ENCODE results near the gene SPPL2B.
"Not testable (repeated sequence)": the region's sequence is repeated elsewhere in the genome, so short reads cannot be mapped to it uniquely, and the experiment has no call there.

The SPPL2B gene

GRCh38 chr19:2328401-2329148, at the start of gene SPPL2B, which contains the start of gene LSM7:
Gene SPPL2B, plus strand, starts transcription at chr19:2328684. Its CDS starts 26 bp downstream, at chr19:2328710.
Gene LSM7, minus strand, starts transcription at chr19:2328586. Its CDS starts 20 bp downstream, at chr19:2328566.
- peak; percentile 93 for DNase-seq (ENCODE audit: low spot score)

- no peak for DNase-seq (ENCODE audit: low spot score)
These were observed 47.7 kb upstream of the SPPL2B start for GRCh38 chr19:2280633-2281264.

- DNase-seq (ENCODE audit: low spot score) = not testable (repeated sequence)
These were observed 47.0 kb upstream of the SPPL2B start for GRCh38 chr19:2281265-2282061.

GRCh38 chr19:2282062-2282861, 46.2 kb upstream of the SPPL2B start, which contains the start of gene PEAK3:
Gene PEAK3, minus strand, starts transcription at chr19:2282175. Its CDS starts 1,244 bp downstream, at chr19:2280931.
- no peak for DNase-seq (ENCODE audit: low spot score)

- DNase-seq (ENCODE audit: low spot score) = no peak
These were observed 45.6 kb upstream of the SPPL2B start for GRCh38 chr19:2282862-2283237.

- DNase-seq (ENCODE audit: low spot score) = no peak
These were observed 44.5 kb upstream of the SPPL2B start for GRCh38 chr19:2283835-2284507.

GRCh38 chr19:2286402-2287140, 41.9 kb upstream of the SPPL2B start:
- DNase-seq (ENCODE audit: low spot score) = no peak

GRCh38 chr19:2287585-2288337, 40.7 kb upstream of the SPPL2B start:
- no peak for DNase-seq (ENCODE audit: low spot score)

- DNase-seq (ENCODE audit: low spot score) = no peak
These were observed 40.1 kb upstream of the SPPL2B start for GRCh38 chr19:2288338-2288817.

GRCh38 chr19:2288818-2289713, 39.4 kb upstream of the SPPL2B start:
- no peak for DNase-seq (ENCODE audit: low spot score)

GRCh38 chr19:2289714-2290435, 38.6 kb upstream of the SPPL2B start:
- no peak for DNase-seq (ENCODE audit: low spot score)

GRCh38 chr19:2290441-2291184, 37.9 kb upstream of the SPPL2B start:
- no peak for DNase-seq (ENCODE audit: low spot score)

GRCh38 chr19:2291185-2291751, 37.2 kb upstream of the SPPL2B start:
- DNase-seq (ENCODE audit: low spot score) = no peak

- no peak for DNase-seq (ENCODE audit: low spot score)
These were observed 33.7 kb upstream of the SPPL2B start for GRCh38 chr19:2294687-2295335.

GRCh38 chr19:2296141-2296540, 32.3 kb upstream of the SPPL2B start:
- no peak for DNase-seq (ENCODE audit: low spot score)

GRCh38 chr19:2300533-2300932, 28.0 kb upstream of the SPPL2B start:
- no peak for DNase-seq (ENCODE audit: low spot score)

All from LoVo (cell line).